PC-9 (cell line): ENCODE data around the gene SCRT2.
A peak's percentile ranks its signal among the peaks of the same experiment; 100 is the strongest.

ENCODE experiments used
- CTCF ChIP-seq: fragments of 200-600 bp; sonication (generic); conservative IDR thresholded peaks from 2 replicates; pipeline ENCODE4 v1.6.1; 2017; ENCODE audit warnings: mixed run types, antibody characterized with exemption, mild to moderate bottlenecking, moderate library complexity
- EZH2 ChIP-seq: fragments of 200-600 bp; sonication (generic); IDR thresholded peaks from 2 replicates; pipeline ENCODE4 v1.8.0; 2017; ENCODE audit warnings: antibody characterized with exemption, low read depth

- TF ChIP-seq CTCF (peak; percentile 93), EZH2 (no peak)
Observed at GRCh38 chr20:645318-646106, 30.1 kb downstream of the SCRT2 start.
